B cell (primary cell): ENCODE data around the gene DCAF7.

Source experiments
- EZH2 ChIP-seq: IDR thresholded peaks from 2 replicates; pipeline ENCODE4 v1.6.1; 2012; ENCODE audit warnings: borderline replicate concordance, low read depth, mild to moderate bottlenecking, moderate library complexity, low read length; ENCODE audit not compliant: insufficient read depth, poor library complexity, severe bottlenecking
- TF ChIP-seq, protein P1 (sequence below): fragments of 200-600 bp; IDR thresholded peaks from one replicate; pipeline ENCODE4 v1.8.0; 2022; ENCODE audit warnings: antibody characterized with exemption, mild to moderate bottlenecking

DNA sequence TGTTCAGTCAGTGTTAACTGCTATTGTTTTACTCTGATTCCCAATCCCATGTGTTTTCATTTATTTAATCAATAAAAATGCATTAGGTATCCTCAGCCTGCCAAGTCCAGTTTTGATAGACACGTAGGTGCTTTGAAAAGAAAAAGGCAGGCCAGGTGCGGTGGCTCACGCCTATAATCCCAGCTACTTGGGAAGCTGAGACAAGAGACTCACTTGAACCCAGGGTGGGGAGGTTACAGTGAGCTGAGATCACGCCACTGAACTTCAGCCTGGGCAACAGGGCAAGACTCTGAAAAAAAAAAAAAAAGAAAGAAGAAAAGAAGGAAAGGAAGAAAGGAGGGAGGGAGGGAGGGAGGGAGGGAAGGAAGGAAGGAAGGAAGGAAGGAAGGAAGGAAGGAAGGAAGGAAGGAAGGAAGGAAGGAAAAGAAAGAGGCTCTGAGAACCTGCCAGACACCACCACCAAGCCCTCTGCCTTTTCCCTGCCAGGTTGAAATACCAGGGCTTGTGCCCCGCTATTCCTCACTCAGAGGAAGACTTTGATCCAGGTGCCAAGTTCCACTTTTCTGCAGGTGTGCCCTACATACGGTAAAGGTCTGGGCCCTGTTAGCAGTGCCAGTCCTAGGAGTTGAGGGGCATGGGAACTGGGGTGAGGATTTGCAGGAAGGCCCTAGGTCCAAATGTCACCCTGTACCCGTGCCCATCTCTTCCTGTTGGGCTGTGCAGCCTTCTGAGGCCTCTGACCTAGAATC, 37.2 kb upstream of the DCAF7 start:
- TF ChIP-seq, protein P1, sequence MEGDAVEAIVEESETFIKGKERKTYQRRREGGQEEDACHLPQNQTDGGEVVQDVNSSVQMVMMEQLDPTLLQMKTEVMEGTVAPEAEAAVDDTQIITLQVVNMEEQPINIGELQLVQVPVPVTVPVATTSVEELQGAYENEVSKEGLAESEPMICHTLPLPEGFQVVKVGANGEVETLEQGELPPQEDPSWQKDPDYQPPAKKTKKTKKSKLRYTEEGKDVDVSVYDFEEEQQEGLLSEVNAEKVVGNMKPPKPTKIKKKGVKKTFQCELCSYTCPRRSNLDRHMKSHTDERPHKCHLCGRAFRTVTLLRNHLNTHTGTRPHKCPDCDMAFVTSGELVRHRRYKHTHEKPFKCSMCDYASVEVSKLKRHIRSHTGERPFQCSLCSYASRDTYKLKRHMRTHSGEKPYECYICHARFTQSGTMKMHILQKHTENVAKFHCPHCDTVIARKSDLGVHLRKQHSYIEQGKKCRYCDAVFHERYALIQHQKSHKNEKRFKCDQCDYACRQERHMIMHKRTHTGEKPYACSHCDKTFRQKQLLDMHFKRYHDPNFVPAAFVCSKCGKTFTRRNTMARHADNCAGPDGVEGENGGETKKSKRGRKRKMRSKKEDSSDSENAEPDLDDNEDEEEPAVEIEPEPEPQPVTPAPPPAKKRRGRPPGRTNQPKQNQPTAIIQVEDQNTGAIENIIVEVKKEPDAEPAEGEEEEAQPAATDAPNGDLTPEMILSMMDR = no peak
- no peak for TF ChIP-seq EZH2
